Measurements from ENCODE around the gene PIP4K2A.
A peak's percentile ranks its signal among the peaks of the same experiment; 100 is the strongest.
"Not testable (repeated sequence)": the region's sequence is repeated elsewhere in the genome, so short reads cannot be mapped to it uniquely, and the experiment has no call there.

Gene PIP4K2A

DNA sequence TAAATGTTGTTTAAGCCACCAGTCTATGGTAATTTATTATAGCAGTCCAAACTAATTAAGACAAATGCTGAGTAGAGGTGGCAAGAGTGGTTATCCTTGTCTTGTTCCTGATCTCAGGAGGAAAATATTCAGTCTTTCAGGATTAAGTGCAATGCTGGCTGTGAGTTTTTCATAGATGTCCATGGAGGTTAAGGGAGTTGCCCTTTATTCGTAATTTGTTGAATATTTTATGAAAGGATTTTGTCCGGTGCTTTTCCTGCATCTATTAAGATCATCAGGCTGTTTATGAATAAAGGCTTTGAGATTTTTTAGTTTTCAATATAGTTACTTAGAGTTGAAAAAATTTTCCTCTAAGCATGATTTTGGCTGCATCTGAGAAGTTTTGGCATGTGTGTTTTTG lies 186.9 kb downstream of the PIP4K2A start:
- DNase-seq (ENCODE audit: low spot score): no peak
- no peak for FAIRE-seq

DNA sequence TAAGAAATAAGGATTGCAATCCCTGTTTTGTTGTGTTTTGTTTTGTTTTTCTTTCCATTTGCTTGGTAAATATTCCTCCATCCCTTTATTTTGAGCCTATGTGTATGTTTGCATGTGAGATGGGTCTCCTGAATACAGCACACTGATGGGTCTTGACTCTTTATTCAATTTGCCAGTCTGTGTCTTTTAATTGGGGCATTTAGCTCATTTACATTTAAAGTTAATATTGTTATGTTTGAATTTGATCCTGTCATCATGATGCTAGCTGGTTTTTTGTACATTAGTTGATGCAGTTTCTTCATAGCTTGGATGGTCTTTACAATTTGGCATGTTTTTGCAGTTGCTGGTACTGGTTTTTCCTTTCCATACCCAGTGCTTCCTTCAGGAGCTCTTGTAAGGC lies 190.0 kb downstream of the PIP4K2A start:
- FAIRE-seq; DNase-seq (ENCODE audit: low spot score): not testable (repeated sequence)

GRCh38 chr10:22520645-22521044 lies 193.7 kb downstream of the PIP4K2A start:
- FAIRE-seq; DNase-seq (ENCODE audit: low spot score): not testable (repeated sequence)

DNA sequence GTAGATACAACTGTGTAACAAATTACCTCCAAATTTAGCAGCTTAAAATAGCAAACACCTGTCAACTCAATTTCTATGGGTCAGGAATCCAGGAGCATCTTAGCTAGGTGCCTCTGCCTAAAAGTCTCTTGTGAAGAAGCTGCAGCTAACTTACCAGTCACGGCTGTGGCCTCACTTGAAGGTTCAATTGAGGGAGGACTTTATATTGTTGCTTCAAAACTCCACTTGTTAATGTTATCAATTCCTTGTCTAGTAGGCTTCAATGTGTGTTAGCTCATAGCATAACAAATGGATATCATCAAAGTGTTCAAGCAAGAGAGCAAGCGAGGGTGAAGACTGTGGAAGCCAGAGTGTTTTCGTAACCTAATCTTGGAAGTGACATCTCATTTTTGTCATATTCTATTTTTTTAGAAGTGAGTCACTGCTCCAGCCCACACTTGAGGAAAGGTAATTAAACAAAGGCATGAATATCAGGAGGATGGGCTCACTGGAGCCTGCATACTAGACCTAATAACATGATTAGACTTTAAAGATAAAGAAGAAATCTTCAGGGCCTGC lies 196.1 kb downstream of the PIP4K2A start:
- FAIRE-seq: no peak

GRCh38 chr10:22515009-22515408 lies 199.4 kb downstream of the PIP4K2A start:
- FAIRE-seq (no peak), DNase-seq (ENCODE audit: low spot score) (no peak)

More for the DNA sequence above, 196.1 kb downstream of the PIP4K2A start:
- DNase-seq (ENCODE audit: low spot score): no peak

- DNase-seq (ENCODE audit: low spot score); FAIRE-seq: not testable (repeated sequence)
Measured at GRCh38 chr10:22514414-22514758, 200.0 kb downstream of the PIP4K2A start.

DNA sequence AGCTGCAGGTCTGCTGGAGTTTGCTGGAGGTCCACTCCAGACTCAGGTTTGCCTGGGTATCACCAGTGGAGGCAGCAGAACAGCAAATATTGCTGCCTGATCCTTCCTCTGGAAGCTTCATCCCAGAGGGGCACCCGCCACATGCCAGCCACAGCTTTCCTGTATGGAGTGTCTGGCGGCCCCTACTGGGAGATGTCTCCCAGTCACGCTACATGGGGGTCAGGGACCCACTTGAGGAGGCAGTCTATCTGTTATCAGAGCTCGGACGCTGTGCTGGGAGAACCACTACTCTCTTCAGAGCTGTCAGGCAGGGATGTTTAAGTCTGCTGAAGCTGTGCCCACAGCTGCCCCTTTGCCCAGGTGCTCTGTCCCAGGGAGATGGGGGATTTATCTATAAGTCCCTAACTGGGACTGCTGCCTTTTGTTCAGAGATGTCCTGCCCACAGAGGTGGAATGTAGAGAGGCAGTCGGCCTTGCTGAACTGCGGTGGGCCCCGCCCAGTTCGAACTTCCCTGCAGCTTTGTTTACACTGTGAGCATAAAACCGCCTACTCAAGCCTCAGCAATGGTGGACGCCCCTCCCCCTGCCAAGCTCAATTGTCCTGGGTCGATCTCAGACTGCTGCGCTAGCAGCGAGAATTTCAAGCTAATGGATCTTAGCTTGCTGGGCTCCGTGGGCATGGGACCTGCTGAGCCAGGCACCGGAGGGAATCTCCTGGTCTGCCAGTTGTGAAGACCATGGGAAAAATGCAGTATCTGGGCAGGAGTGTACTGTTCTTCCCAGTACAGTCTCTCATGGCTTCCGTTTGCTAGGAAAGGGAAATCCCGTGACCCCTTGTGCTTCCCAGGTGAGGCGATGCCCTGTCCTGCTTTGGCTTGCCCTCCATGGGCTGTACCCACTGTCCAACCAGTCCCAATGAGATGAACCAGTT lies 200.6 kb downstream of the PIP4K2A start:
- DNase-seq (ENCODE audit: low spot score); FAIRE-seq: not testable (repeated sequence)

DNA sequence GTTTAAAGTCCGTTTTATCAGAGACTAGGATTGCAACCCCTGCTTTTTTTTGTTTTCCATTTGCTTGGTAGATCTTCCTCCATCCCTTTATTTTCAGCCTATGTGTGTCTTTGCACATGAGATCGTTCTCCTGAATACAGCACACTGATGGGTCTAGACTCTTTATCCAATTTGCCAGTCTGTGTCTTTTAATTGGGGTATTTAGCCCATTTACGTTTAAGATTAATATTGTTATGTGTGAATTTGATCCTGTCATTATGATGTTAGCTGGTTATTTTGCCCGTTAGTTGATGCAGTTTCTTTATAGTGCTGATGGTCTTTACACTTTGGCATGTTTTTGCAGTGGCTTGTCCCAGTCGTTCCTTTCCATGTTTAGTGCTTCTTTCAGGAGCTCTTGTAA lies 202.4 kb downstream of the PIP4K2A start:
- not testable (repeated sequence) for FAIRE-seq

GRCh38 chr10:22508214-22508613 lies 206.2 kb downstream of the PIP4K2A start:
- FAIRE-seq; DNase-seq (ENCODE audit: low spot score): not testable (repeated sequence)

More for the DNA sequence above, 202.4 kb downstream of the PIP4K2A start:
- not testable (repeated sequence) for DNase-seq (ENCODE audit: low spot score)

DNA sequence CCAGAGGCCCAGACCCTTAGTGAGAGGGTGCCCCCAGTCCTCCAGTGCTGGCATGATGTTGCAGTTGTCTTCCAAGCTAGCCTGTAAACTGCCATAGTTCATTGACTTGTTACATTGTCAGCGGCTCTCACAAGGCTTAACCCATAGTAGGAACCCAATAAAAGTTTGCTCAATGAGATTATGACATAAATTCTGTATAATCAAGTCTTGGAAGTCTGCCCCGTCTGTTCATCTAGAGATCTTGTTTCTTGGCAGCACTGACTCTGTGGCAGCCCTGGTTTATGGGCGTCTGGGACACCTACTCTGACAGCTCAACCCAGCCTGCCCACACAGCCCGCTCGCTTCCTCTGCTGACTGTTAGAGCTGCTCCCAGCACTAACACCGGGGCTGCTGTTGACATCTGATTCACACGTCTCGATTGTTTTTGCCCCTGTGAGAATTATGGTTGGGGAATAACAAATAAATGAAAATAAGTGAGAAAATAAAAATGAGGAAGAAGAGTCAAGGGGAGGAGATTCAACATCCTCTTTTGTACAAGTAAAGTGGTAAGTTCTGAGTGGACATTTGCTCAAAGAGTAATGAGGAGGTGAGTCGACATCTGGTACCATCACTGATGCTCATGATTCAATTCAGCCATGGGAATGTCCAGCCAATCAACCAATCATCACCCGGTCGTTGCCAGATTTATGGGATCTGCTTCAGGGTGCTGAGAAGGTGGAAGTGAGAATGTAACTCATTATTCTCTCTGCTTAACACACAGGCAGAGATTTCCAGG lies 208.3 kb downstream of the PIP4K2A start:
- DNase-seq (ENCODE audit: low spot score) (no peak), FAIRE-seq (no peak)

- no peak for DNase-seq (ENCODE audit: low spot score)
- FAIRE-seq: no peak
Measured at GRCh38 chr10:22504766-22505165, 209.6 kb downstream of the PIP4K2A start.

DNA sequence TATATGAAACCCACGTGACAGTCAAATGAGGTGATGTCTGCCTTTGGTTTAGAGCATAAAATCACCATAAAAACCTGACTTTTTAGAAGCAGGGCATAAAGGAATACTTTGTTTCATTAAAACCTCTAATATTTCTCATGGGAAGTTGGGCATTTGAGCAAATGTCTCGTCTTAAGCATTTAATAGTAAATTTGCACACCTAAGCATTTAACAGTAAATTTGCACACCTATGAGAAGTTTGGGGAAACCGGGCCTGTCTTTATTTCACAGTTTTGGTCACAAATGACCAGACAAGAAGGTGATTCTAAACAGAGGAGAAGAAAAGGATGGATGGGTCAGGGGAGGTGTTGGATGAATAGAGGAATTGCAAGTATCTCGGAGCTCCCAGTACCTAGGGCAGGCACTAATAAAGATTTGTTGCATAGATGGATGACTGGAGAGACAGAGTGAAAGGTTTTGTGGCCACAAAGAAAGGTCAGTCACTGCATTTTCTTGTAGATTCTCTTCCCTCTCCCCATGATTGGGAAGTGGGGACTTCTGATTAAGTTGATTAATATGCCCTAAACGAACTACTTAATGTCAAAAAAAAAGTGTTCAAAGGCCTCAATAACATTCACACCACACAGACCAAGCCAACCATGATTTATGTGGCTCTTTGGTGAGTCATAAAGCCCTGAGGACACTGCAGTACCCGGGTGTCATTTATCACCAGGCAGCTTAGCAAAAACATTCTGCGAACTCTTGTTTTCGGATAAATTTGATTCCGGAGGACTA lies 210.9 kb downstream of the PIP4K2A start:
- peak; percentile 45 for FAIRE-seq
- peak; percentile 16 for DNase-seq (ENCODE audit: low spot score)

DNA sequence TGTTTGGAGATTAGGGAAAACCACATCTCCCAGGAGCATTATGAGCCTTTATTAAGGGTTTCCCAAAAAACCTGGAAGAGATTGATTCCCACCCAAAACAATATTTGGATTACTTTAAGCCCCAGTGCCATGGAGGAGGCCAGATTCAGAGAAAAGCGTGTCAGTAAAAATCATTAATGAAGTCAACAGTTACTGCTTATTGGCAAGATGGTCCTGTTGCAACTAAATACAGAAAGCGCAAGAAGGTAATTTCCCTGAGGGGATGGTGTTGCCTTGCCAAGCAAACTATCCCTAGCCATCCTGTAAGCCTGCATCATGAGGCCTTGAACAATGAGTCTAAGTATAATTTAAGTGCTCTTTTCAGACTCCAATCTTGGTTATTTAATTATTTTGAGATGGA lies 212.5 kb downstream of the PIP4K2A start:
- no peak for FAIRE-seq

GRCh38 chr10:22501413-22501812 lies 213.0 kb downstream of the PIP4K2A start:
- FAIRE-seq (no peak), DNase-seq (ENCODE audit: low spot score) (no peak)

More for the DNA sequence above, 212.5 kb downstream of the PIP4K2A start:
- no peak for DNase-seq (ENCODE audit: low spot score)

- DNase-seq (ENCODE audit: low spot score) (no peak), FAIRE-seq (no peak)
Measured at GRCh38 chr10:22500656-22501340, 213.6 kb downstream of the PIP4K2A start.

DNA sequence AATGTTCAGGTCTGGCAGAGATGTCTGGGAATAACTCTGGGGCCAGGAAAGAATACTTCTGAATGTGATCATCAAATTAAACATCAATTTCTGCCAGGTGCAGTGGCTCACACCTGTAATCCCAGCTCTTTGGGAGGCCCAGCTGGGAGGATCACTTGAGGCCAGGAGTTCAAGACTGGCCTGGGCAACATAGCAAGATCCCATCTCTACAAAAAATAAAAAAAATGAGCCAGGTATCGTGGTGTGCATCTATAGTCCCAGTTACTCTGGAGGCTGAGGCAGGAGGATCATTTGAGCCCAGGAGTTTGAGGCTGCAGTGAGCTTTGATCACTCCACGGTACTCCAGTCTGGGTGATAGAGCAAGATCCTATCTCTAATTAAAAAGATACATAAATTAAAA lies 214.4 kb downstream of the PIP4K2A start:
- not testable (repeated sequence) for FAIRE-seq

DNA sequence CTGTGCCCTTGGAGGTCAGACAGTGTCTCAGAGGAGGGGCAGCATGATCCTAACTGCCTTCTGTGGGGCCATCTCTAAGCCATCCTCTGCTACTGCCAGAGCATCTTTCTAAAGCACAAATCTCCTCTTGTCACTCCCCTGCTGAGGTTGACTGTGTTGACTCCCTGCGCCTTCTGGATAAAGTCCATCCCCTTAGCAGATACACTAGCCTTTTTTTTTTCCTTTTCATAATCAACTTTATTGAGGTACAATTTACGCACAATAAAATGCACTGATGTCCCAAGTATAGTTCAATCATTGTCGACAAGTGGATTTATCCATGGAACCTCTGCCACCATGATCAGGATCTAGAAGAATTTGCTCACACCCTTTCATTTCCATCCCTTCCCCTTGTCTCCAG lies 219.0 kb downstream of the PIP4K2A start:
- FAIRE-seq (no peak), DNase-seq (ENCODE audit: low spot score) (no peak)

More for the DNA sequence above, 214.4 kb downstream of the PIP4K2A start:
- DNase-seq (ENCODE audit: low spot score): not testable (repeated sequence)

- DNase-seq (ENCODE audit: low spot score): no peak
- no peak for FAIRE-seq
Measured at GRCh38 chr10:22494007-22494406, 220.4 kb downstream of the PIP4K2A start.

GRCh38 chr10:22491931-22492615 lies 222.3 kb downstream of the PIP4K2A start:
- no peak for DNase-seq (ENCODE audit: low spot score)
- no peak for FAIRE-seq

GRCh38 chr10:22491480-22491879 lies 222.9 kb downstream of the PIP4K2A start:
- FAIRE-seq: no peak

More at GRCh38 chr10:22491480-22491879, 222.9 kb downstream of the PIP4K2A start:
- DNase-seq (ENCODE audit: low spot score): no peak
